GM18868 (cell line): ENCODE data around the gene HERC2.

Source experiments
- ATAC-seq: cut with Tn5 transposase; IDR thresholded peaks from one replicate; pipeline ENCODE4 v1.9.1; 2021; ENCODE audit warnings: mild to moderate bottlenecking, moderate library complexity; ENCODE audit not compliant: unreplicated experiment

HERC2 gene

GRCh38 chr15:28068930-28069329, 253.0 kb downstream of the HERC2 start:
- no peak for ATAC-seq

- ATAC-seq = no peak
Observed at GRCh38 chr15:28066231-28066630, 255.7 kb downstream of the HERC2 start.
